Effector memory CD4-positive, alpha-beta T cell (primary cell): ENCODE data around the gene MAJIN.
A peak's percentile ranks its signal among the peaks of the same experiment; 100 is the strongest.

ENCODE experiments used
- DNase-seq, 3 donors: peaks; one replicate each; pipeline ENCODE4 v3.0.0-alpha.2; 2020
- H3K27ac ChIP-seq: 2 replicates; pipeline ENCODE4 v1.7.0; 2013; ENCODE audit warnings: mild to moderate bottlenecking, low read length, moderate library complexity; ENCODE audit not compliant: insufficient read depth, poor library complexity, severe bottlenecking
- H3K27me3 ChIP-seq: replicated peaks from 2 replicates; pipeline ENCODE4 v1.7.0; 2013; ENCODE audit warnings: mild to moderate bottlenecking, low read length; ENCODE audit not compliant: insufficient read depth, control insufficient read depth, poor library complexity, severe bottlenecking
- H3K36me3 ChIP-seq: 2 replicates; pipeline ENCODE4 v1.7.0; 2013; ENCODE audit warnings: mild to moderate bottlenecking, low read length, moderate library complexity; ENCODE audit not compliant: control insufficient read depth, insufficient read depth
- H3K4me1 ChIP-seq: 2 replicates; pipeline ENCODE4 v1.7.0; 2013; ENCODE audit warnings: low read length, mild to moderate bottlenecking; ENCODE audit not compliant: control insufficient read depth, insufficient read depth, poor library complexity, severe bottlenecking
- H3K4me3 ChIP-seq: 2 replicates; pipeline ENCODE4 v1.7.0; 2013; ENCODE audit warnings: low read length, low read depth, mild to moderate bottlenecking; ENCODE audit not compliant: insufficient read depth, poor library complexity, severe bottlenecking
- H3K9me3 ChIP-seq: 2 replicates; pipeline ENCODE4 v1.7.0; 2013; ENCODE audit warnings: mild to moderate bottlenecking, low read length, moderate library complexity; ENCODE audit not compliant: control insufficient read depth

The MAJIN gene

DNA sequence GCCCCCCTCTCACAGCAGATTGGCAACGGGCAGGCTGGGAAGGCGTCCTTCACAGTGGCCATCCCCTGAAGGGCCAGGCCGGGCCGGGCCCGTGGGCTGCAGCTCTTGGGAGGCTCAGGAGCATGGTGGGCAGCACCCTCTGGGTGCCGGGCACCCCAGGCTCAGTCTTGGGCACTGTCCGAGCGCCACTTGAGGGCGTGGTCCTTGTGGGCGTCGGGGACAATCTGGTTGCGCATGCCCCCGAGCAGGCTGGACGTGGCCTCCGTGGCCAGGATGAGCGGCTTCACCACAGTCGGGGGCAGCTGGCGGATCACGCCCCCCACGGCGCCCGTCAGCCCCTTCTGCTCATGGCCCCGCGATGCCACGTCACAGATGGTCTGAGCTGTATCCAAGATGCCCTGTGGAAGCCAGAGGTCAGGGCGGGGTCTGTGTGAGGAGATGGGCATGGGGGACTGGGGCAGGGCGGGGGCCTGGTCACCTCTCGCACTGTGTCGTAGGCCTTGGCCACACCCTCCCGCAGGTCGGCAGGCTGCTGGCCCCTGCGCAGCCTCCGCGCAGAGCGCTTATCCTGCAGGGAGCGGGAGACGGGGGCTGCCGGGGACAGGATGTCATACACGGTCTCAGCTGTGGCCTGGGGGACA lies 77.0 kb downstream of the MAJIN start:
- Histone ChIP-seq H3K27ac (no peak overlapping the region), H3K4me1 (peaks cover 5% of the 10 kb centered on the region), H3K4me3 (no peak overlapping the region), H3K36me3 (peaks cover 30% of the 10 kb centered on the region), H3K27me3 (no peaks in the 10 kb centered on the region), H3K9me3 (no peaks in the 10 kb centered on the region)
- no peak for DNase-seq

DNA sequence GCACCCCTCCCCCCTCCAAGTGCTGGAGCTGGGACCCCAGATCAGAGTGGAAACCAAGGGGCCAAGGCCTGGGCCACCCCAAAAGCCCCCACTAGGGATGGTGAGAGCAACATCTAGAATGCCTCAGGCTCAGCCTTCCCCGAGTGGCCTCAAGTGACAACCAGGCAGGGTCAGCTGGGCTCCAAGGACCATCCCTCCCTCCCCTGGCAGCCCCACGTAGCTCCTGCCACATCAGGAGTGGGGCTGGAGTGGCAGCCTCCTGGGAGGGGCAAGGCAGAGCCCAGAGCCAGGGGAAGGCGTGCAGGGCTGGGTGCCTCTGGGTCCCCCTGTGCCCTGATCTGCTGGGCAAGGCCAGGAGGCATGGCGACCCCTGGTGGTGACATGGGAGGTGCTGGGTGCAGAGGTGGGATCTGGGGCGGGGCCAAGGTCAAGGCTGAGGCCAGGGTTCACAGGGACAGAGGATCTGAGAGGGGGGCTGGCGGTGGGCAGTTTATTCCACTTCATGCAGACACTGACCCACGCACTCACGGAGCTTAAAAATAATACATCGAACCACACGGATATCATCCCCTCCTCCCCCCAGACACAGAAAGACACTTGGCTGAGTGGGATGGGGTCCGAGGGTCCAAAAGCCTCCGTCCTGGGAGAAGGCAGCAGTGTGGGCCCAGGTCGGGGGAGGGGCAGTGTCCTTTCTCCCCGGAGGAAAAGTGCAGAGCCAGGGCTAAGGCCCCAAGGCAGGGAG lies 77.7 kb downstream of the MAJIN start:
- Histone ChIP-seq H3K9me3 (no peaks in the 10 kb centered on the region), H3K36me3 (peaks cover 30% of the 10 kb centered on the region), H3K27me3 (no peaks in the 10 kb centered on the region), H3K4me1 (no peaks in the 10 kb centered on the region), H3K27ac (no peak overlapping the region), H3K4me3 (no peak overlapping the region)
- DNase-seq = peak; percentile 71 to 83 (median 81)

DNA sequence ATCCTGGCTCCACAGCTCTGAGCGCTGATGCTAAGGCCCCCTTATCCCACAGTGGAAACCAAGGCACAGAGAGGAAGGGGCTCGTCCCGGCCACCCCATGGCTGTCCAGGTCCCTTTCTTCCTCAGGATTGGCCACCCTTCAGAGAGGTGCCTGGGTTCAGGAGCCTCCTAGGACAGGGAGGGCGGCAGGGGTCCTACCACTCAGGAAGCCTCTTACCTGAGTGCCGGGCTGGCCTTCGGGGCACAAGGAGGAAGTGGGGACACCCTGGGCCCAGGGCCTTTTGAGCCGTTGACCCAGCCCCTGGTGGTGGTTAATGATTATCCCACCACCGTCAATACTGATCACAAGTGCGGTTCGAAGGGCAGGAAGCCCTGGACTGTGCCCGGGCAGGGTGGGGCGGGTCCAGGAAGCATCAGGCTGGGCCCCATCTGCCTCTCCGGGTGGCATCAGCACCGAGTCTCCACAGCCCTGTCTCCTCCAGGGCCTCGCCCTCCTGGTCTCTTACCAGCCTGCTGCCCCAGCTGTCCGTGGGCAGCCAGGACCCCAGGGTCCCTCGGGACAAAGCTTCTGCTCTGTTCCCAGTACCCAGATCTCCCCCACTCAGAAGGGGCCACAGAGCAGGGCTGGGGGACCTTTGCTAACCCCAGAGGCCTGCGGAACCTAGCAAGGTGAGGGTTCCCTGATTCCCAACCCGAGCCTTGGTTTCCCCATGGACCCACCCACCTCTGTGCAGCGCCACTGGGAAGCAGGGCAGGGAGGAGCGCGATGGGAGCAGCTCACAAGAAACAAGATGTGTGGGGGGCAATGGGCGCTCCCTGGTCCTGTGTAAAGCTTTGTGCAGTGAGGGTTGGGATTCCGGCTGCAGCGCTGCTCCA lies 78.5 kb downstream of the MAJIN start:
- peaks cover 26% of the 10 kb centered on the region for H3K36me3 ChIP-seq
- H3K4me3 ChIP-seq = no peak overlapping the region
- no peak for DNase-seq
- H3K4me1 ChIP-seq = peaks cover under 1% of the 10 kb centered on the region
- no peak overlapping the region for H3K27ac ChIP-seq
- H3K9me3 ChIP-seq = no peaks in the 10 kb centered on the region
- no peaks in the 10 kb centered on the region for H3K27me3 ChIP-seq

DNA sequence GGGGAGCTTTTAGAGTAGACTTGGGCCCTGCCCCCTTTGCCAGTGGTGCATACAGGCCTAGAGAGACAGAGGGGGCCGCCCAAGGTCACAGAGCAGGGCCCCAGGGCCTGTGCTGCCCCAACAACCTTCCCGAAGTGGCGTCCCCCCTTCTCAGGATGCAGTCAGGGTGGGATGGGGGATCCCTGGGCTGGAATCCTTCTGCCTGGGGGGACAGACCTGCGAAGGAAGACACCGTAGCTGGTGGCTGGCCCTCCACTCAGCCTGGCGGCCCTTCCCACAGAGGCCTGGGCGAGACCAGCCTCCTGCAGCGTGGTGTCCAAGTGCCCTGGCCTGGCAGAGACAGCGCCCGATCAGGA lies 79.1 kb downstream of the MAJIN start:
- no peaks in the 10 kb centered on the region for H3K9me3 ChIP-seq
- H3K27ac ChIP-seq = no peak overlapping the region
- peaks cover 20% of the 10 kb centered on the region for H3K36me3 ChIP-seq
- no peaks in the 10 kb centered on the region for H3K27me3 ChIP-seq
- peaks cover 5% of the 10 kb centered on the region for H3K4me1 ChIP-seq
- no peak overlapping the region for H3K4me3 ChIP-seq
- no peak for DNase-seq

DNA sequence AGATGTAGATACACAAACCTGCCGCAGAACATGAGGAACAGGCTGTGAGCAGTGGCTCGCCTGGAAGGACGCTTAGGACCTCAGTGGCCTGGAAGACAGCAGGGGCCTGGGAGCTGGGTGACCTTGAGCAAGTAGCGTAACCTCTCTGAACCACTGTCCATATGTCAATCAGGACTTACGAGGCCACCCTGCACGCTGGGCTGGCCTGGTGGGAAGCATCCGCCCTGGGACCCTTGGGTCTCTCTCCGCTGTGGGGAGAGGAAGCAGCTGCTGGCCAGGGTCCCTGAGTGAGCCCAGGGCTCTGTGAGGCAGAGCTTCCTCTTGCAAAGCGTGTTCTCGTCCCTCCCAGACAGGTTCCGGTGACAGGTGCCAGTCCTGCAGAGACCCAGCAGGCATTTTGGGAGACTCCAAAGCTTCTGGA lies 79.5 kb downstream of the MAJIN start:
- DNase-seq = no peak
- Histone ChIP-seq H3K27me3 (no peaks in the 10 kb centered on the region), H3K36me3 (peaks cover 16% of the 10 kb centered on the region), H3K9me3 (no peaks in the 10 kb centered on the region), H3K4me3 (no peak overlapping the region), H3K4me1 (peaks cover 9% of the 10 kb centered on the region), H3K27ac (no peak overlapping the region)

DNA sequence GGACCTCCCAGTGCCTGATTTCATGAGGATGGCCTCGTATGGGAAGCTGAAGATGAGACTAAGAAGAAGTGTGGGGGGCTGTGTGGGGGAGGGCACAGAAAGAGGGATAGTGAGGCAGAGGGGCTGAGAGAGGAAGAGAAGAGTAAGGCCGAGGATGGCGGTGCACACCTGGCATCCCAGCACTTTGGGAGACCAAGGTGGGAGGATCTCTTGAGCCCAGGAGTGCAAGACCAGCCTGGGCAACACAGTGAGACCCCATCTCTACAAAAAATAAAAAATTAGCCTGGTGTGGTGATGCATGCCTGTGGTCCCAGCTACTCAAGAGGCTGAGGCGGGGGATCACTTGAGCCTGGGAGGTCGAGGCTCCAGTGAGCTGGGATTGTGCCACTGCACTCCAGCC lies 80.0 kb downstream of the MAJIN start:
- no peak for DNase-seq
- Histone ChIP-seq H3K4me1 (peaks cover 11% of the 10 kb centered on the region), H3K36me3 (peaks cover 12% of the 10 kb centered on the region), H3K4me3 (no peak overlapping the region), H3K27me3 (no peaks in the 10 kb centered on the region), H3K27ac (no peak overlapping the region), H3K9me3 (no peaks in the 10 kb centered on the region)

DNA sequence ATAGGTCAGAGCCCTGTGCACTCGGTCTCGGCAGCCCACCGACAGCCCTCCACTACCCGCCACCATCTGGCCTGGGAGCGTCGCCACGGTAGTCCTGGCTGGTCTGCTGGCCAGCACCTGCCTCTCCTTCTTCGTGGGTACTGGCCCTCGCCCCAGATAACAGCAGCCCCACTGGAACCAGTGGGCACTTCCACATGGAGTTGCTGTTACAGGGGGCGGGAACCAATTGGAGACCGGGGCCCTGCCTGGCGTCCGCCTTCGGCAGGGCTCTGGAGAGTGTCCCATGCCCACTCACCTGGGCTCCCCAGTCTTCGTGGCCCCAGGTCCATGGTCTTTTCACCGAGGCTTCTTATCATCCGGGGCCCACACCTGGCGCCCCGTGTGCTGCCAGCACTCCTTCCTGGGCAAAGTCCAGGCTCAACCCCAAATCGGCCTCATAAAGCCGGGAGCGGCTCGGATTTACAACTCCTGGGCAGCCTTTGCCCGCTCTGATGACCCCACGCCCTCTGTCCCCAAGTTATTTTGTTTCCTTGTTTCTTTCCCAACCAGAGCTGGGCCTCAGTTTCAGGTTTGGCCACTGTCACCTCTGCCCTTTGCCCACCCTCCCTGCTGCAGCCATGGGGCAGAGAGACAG lies 80.6 kb downstream of the MAJIN start:
- H3K27me3 ChIP-seq = no peaks in the 10 kb centered on the region
- no peak for DNase-seq
- peaks cover 11% of the 10 kb centered on the region for H3K4me1 ChIP-seq
- H3K36me3 ChIP-seq = peaks cover 12% of the 10 kb centered on the region
- H3K27ac ChIP-seq = no peak overlapping the region
- no peaks in the 10 kb centered on the region for H3K9me3 ChIP-seq
- H3K4me3 ChIP-seq = no peak overlapping the region

DNA sequence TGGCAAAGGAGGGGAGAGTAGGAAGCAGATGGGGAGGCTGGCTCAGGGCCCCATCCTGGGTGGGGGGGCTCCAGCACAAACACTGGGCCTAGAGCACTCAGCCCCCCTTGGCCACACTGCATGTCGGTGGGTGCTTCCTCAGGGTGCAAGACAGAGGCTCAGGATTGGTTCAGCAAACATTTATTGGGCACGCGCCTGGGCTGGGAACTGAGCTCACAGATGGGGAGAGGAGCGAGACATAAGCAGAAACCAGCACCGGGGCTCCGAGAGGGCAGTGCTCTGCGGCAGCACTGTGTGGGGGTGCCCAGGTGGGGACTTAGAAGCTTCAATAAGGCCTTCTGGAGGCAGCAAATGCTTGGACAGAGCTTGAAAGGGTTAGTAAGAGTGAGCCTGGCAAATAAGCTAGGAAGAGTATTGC lies 81.4 kb downstream of the MAJIN start:
- H3K9me3 ChIP-seq = no peaks in the 10 kb centered on the region
- no peak for DNase-seq
- no peak overlapping the region for H3K27ac ChIP-seq
- no peak overlapping the region for H3K4me3 ChIP-seq
- H3K27me3 ChIP-seq = no peaks in the 10 kb centered on the region
- H3K4me1 ChIP-seq = peaks cover 17% of the 10 kb centered on the region
- H3K36me3 ChIP-seq = peaks cover 6% of the 10 kb centered on the region

DNA sequence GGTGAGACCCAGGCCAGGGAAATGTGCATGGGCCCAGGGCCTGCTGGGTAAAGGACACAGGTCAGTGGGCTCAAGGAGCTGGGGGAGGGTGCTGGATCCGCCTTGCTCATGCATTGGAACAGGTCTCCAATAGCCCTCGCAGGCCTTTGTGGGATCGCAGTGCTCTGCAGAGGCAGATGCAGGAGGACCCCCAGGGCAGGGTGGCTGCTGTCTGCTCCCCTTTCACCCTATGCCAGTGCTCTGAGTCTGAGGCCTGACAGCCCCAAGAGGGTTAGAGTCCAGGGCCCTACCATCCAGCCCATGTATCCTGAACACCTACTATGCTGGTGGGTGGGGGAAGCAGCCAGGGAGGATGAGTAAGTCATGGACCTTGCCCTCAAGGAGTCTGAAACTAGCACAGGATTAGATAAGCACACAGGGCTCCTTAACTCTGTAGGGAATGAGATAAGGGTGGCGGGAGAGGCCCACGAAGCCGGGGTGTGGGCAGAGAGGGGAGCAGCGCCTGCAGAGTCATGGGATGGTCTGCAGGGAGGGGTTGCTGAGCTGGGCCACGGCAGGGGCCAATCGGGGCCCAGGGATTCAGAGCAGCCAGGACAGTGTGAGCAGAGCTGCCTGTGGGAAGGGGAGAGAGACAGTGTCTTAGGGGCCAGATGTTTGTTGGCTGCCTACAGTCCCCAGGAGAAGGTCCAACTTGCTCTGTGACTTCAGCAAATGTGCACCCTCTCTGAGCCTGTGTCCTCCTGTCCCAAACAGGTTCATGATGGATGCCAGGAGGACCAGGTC lies 83.0 kb downstream of the MAJIN start:
- Histone ChIP-seq H3K27ac (no peak overlapping the region), H3K4me1 (peaks cover 21% of the 10 kb centered on the region), H3K4me3 (no peak overlapping the region), H3K36me3 (no peaks in the 10 kb centered on the region), H3K9me3 (no peaks in the 10 kb centered on the region), H3K27me3 (no peaks in the 10 kb centered on the region)
- no peak for DNase-seq
